Glomerular endothelial cell (primary cell): Measurements from ENCODE around the gene TCF7L2. TPM values are rescaled to one million over a fixed set of nuclear protein-coding genes. Genes with fewer than 3 reads are reported as not detected.

ENCODE experiments used
- DNase-seq: peaks from one replicate; pipeline ENCODE4 v3.0.0-alpha.2; 2011; ENCODE audit warnings: low read depth, low spot score; ENCODE audit errors: extremely low read depth
- total RNA-seq: library from RNA; depleted of rRNA; stranded (reverse); fragments of >200 nt; gene quantifications from 2 replicates; pipeline ENCODE4 v1.2.3, GENCODE V29; 2015

TCF7L2 gene
- total RNA-seq, 1 donor from 2014 or later: 15.5 TPM

- DNase-seq: no peak
Measured at GRCh38 chr10:112991888-112992491, 41.9 kb downstream of the TCF7L2 start.

GRCh38 chr10:112996462-112996861, 46.4 kb downstream of the TCF7L2 start:
- no peak for DNase-seq

- DNase-seq: no peak
Measured at GRCh38 chr10:112999102-112999501, 49.1 kb downstream of the TCF7L2 start.

- no peak for DNase-seq
Measured at GRCh38 chr10:113000442-113000841, 50.4 kb downstream of the TCF7L2 start.

- no peak for DNase-seq
Measured at GRCh38 chr10:113000876-113001598, 51.0 kb downstream of the TCF7L2 start.

GRCh38 chr10:113001599-113002448, 51.8 kb downstream of the TCF7L2 start:
- DNase-seq: no peak

GRCh38 chr10:113002449-113002777, 52.4 kb downstream of the TCF7L2 start:
- DNase-seq: no peak

GRCh38 chr10:113003052-113003451, 53.0 kb downstream of the TCF7L2 start:
- no peak for DNase-seq

- DNase-seq: no peak
Measured at GRCh38 chr10:113004069-113004618, 54.1 kb downstream of the TCF7L2 start.

GRCh38 chr10:113005380-113005779, 55.3 kb downstream of the TCF7L2 start:
- DNase-seq: no peak

- no peak for DNase-seq
Measured at GRCh38 chr10:113006656-113007342, 56.8 kb downstream of the TCF7L2 start.

- no peak for DNase-seq
Measured at GRCh38 chr10:113007343-113007771, 57.3 kb downstream of the TCF7L2 start.

- no peak for DNase-seq
Measured at GRCh38 chr10:113007821-113008220, 57.8 kb downstream of the TCF7L2 start.

- no peak for DNase-seq
Measured at GRCh38 chr10:113011592-113012374, 61.7 kb downstream of the TCF7L2 start.

- no peak for DNase-seq
Measured at GRCh38 chr10:113015201-113015600, 65.2 kb downstream of the TCF7L2 start.

- no peak for DNase-seq
Measured at GRCh38 chr10:113017376-113017775, 67.3 kb downstream of the TCF7L2 start.

GRCh38 chr10:113018034-113018433, 68.0 kb downstream of the TCF7L2 start:
- DNase-seq: no peak

- DNase-seq: no peak
Measured at GRCh38 chr10:113019096-113019495, 69.0 kb downstream of the TCF7L2 start.

GRCh38 chr10:113019692-113020474, 69.8 kb downstream of the TCF7L2 start:
- no peak for DNase-seq
